A549 (cell line): Measurements from ENCODE around the gene CCDC60. TPM values are rescaled to one million over a fixed set of nuclear protein-coding genes. Genes with fewer than 3 reads are reported as not detected.

Experiments used
- ATAC-seq, 2 experiments: fragments of 200-7000 bp in 1 of 2; fragments of >200 bp in 1 of 2; cut with Nextera tagmentation in 1 of 2; cut with Tn5 transposase in 1 of 2; 3 replicates each; pipeline versions ENCODE4 v1.8.0 to v1.9.1; 2018 to 2020; ENCODE audit warnings: mild to moderate bottlenecking in 1 of 2, moderate library complexity in 1 of 2
- CTCF ChIA-PET: fragments of 300-600 bp; sonication (Branson Sonifier 250); formaldehyde crosslinking; extraction: SDS; loops from one replicate; lab custom pipeline; 2021; ENCODE audit warnings: antibody characterized with exemption, inconsistent platforms; lab: Yijun Ruan, JAX
- POLR2A ChIA-PET: fragments of 350-600 bp; formaldehyde crosslinking; extraction: SDS; loops from one replicate; lab custom pipeline; 2021; ENCODE audit warnings: antibody characterized with exemption, inconsistent platforms; lab: Yijun Ruan, JAX
- DNase-seq, 2 experiments: peaks; one replicate each; pipeline versions ENCODE4 v3.0.0 to v3.0.0-alpha.2; 2011 to 2016; ENCODE audit warnings: low read depth in 1 of 2, low spot score in 1 of 2
- FAIRE-seq: peaks from 2 replicates; lab custom pipeline; 2011; peaks lifted over from hg19 to GRCh38; lab: Jason Lieb, UNC
- H3K27ac ChIP-seq, 2 experiments: fragments of >200 bp; sonication (Bioruptor Twin); formaldehyde crosslinking; 3 replicates each; pipeline ENCODE4 v1.5.1; 2016 to 2017
- H3K4me1 ChIP-seq: fragments of >200 bp; sonication (Bioruptor Twin); formaldehyde crosslinking; 3 replicates; pipeline ENCODE4 v1.6.1; 2016
- H3K4me2 ChIP-seq: fragments of >200 bp; sonication (Bioruptor Twin); formaldehyde crosslinking; 3 replicates; pipeline ENCODE4 v1.6.1; 2016
- H3K4me3 ChIP-seq: fragments of >200 bp; sonication (Bioruptor Twin); formaldehyde crosslinking; 3 replicates; pipeline ENCODE4 v1.5.1; 2016
- H3K9me3 ChIP-seq: fragments of >200 bp; sonication (Bioruptor Twin); formaldehyde crosslinking; 3 replicates; pipeline ENCODE4 v1.6.1; 2016
- ATOH8 ChIP-seq: fragments of 250-450 bp; sonication (Bioruptor Pico); IDR thresholded peaks from 2 replicates; pipeline ENCODE4 v1.5.0; 2020; ENCODE audit warnings: low read depth, mild to moderate bottlenecking, moderate library complexity
- CBX2 ChIP-seq: fragments of 200-600 bp; sonication (generic); IDR thresholded peaks from 2 replicates; pipeline ENCODE4 v1.6.1; 2016; ENCODE audit warnings: low read depth, mild to moderate bottlenecking, borderline replicate concordance
- CBX8 ChIP-seq: fragments of 200-600 bp; sonication (generic); IDR thresholded peaks from 2 replicates; pipeline ENCODE4 v1.6.1; 2016
- EHMT2 ChIP-seq: fragments of 200-600 bp; sonication (generic); IDR thresholded peaks from 2 replicates; pipeline ENCODE4 v1.6.1; 2016; ENCODE audit warnings: antibody characterized with exemption, low read depth, mild to moderate bottlenecking, moderate library complexity
- FOSB ChIP-seq: fragments of 250-450 bp; sonication (Bioruptor Pico); IDR thresholded peaks from 2 replicates; pipeline ENCODE4 v1.5.0; 2020; ENCODE audit warnings: mild to moderate bottlenecking, moderate library complexity
- HOXB13 ChIP-seq: fragments of 250-450 bp; sonication (Bioruptor Pico); IDR thresholded peaks from 2 replicates; pipeline ENCODE4 v1.5.0; 2020; ENCODE audit warnings: low read depth, mild to moderate bottlenecking, moderate library complexity
- RAD21 ChIP-seq, 2 experiments: fragments of >200 bp in 1 of 2; sonication (Bioruptor Twin) in 1 of 2; formaldehyde crosslinking in 1 of 2; IDR thresholded peaks in 1 of 2; conservative IDR thresholded peaks in 1 of 2; 2 replicates in 1 of 2; 3 replicates in 1 of 2; pipeline ENCODE4 v1.6.1; 2012 to 2018; ENCODE audit warnings: inconsistent platforms in 1 of 2
- SMC3 ChIP-seq: fragments of >200 bp; sonication (Bioruptor Twin); formaldehyde crosslinking; IDR thresholded peaks from 3 replicates; pipeline ENCODE4 v1.6.1; 2018; ENCODE audit warnings: inconsistent platforms
- SREBF2 ChIP-seq: fragments of 450-650 bp; IDR thresholded peaks from 2 replicates; pipeline ENCODE4 v1.6.1; 2014; ENCODE audit warnings: mild to moderate bottlenecking, moderate library complexity
- TFCP2L1 ChIP-seq: fragments of 250-450 bp; sonication (Bioruptor Pico); IDR thresholded peaks from 2 replicates; pipeline ENCODE4 v1.5.0; 2021; ENCODE audit warnings: mild to moderate bottlenecking
- ZFP36 ChIP-seq: fragments of 450-650 bp; IDR thresholded peaks from 2 replicates; pipeline ENCODE4 v1.6.1; 2014; ENCODE audit warnings: borderline replicate concordance; ENCODE audit not compliant: partially characterized antibody
- ZNF302 ChIP-seq: fragments of 250-450 bp; sonication (Bioruptor Pico); IDR thresholded peaks from 2 replicates; pipeline ENCODE4 v1.9.0; 2021; ENCODE audit warnings: inconsistent platforms, mild to moderate bottlenecking, moderate library complexity
- WGBS: methylation state at CpG from one replicate; pipeline ENCODE4 v1.1.6; 2017; ENCODE audit errors: missing lambda C conversion rate; 5-methylcytosine and 5-hydroxymethylcytosine counted together
- polyA plus RNA-seq, 4 experiments: library from polyadenylated mRNA; depleted of rRNA in 3 of 4; stranded (reverse); fragments of >200 nt; fragmentation: RNase III in 1 of 4; extraction: RNeasy Plus Mini Kit Qiagen cat#74134 plus additional on column Dnase treatment in 1 of 4; gene quantifications; 2 replicates in 3 of 4; 3 replicates in 1 of 4; pipeline ENCODE4 v1.2.3, GENCODE V29; 2011 to 2017
- TF ChIP-seq, protein P1 (sequence below): fragments of >200 bp; sonication (Bioruptor Twin); formaldehyde crosslinking; IDR thresholded peaks from 3 replicates; pipeline ENCODE4 v1.6.1; 2016
- TF ChIP-seq, protein P2 (sequence below): fragments of 200-600 bp; sonication (generic); IDR thresholded peaks from 2 replicates; pipeline ENCODE4 v1.6.1; 2016; ENCODE audit warnings: antibody characterized with exemption, mild to moderate bottlenecking, moderate library complexity

Gene CCDC60
- polyA plus RNA-seq, 2 of the 4 experiments (the other 2 are of a cell fraction): 0.09 TPM; not detected in 1

GRCh38 chr12:119574255-119574654 is 239.7 kb downstream of the CCDC60 start:
- ChIA-PET CTCF (no interaction called here), POLR2A (no interaction called here)
- ATAC-seq (no peak), FAIRE-seq (no peak), DNase-seq (no peak)
- Histone ChIP-seq H3K4me1 (no peaks in the 10 kb centered on the region), H3K9me3 (no peaks in the 10 kb centered on the region), H3K4me2 (no peak overlapping the region), H3K27ac (no peak overlapping the region), H3K4me3 (no peak overlapping the region)
- WGBS: 7% methylated on average over 1 of the region's 1 CpG
- TF ChIP-seq ZNF302 (CRISPR knock-in tag): no peak

- Histone ChIP-seq H3K4me3 (no peak overlapping the region), H3K4me2 (no peak overlapping the region), H3K27ac (no peak overlapping the region), H3K9me3 (no peaks in the 10 kb centered on the region), H3K4me1 (no peaks in the 10 kb centered on the region)
- ChIA-PET CTCF (no interaction called here), POLR2A (no interaction called here)
- DNase-seq (no peak), ATAC-seq (no peak), FAIRE-seq (no peak)
- WGBS: 22% methylated on average over 8 of the region's 8 CpGs
- TF ChIP-seq HOXB13 (CRISPR knock-in tag): no peak
- TF ChIP-seq, protein P1, sequence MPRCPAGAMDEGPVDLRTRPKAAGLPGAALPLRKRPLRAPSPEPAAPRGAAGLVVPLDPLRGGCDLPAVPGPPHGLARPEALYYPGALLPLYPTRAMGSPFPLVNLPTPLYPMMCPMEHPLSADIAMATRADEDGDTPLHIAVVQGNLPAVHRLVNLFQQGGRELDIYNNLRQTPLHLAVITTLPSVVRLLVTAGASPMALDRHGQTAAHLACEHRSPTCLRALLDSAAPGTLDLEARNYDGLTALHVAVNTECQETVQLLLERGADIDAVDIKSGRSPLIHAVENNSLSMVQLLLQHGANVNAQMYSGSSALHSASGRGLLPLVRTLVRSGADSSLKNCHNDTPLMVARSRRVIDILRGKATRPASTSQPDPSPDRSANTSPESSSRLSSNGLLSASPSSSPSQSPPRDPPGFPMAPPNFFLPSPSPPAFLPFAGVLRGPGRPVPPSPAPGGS: no peak
- no peak for TF ChIP-seq ZFP36
Measured at GRCh38 chr12:119576118-119576810, 241.7 kb downstream of the CCDC60 start.

DNA sequence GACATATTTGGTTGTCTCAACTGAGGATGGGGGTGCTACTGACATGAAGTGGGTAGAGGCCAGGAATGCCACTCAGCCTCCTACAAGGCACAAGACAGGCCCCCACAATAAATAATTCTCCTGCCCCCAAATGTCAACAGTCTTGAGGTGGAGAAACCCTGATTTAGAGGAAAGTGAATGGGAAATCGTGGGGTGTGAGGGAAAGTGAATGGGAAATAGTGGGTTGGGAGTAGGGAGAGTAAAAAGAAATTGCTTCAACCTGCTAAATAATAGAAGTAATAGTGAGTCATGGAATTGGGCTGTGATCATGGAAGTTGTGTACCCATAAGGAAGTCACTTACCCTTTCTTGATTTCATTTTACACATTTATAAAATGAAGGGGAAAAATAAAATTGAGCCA is 242.4 kb downstream of the CCDC60 start:
- no peak for DNase-seq
- H3K9me3 ChIP-seq: no peaks in the 10 kb centered on the region
- H3K27ac ChIP-seq: no peak overlapping the region
- ATAC-seq: no peak
- POLR2A ChIA-PET: no interaction called here
- CTCF ChIA-PET: no interaction called here
- H3K4me1 ChIP-seq: no peaks in the 10 kb centered on the region
- no peak overlapping the region for H3K4me3 ChIP-seq
- no peak for TF ChIP-seq CBX8
- TF ChIP-seq SMC3: no peak
- TF ChIP-seq EHMT2: no peak
- TF ChIP-seq, protein P2, sequence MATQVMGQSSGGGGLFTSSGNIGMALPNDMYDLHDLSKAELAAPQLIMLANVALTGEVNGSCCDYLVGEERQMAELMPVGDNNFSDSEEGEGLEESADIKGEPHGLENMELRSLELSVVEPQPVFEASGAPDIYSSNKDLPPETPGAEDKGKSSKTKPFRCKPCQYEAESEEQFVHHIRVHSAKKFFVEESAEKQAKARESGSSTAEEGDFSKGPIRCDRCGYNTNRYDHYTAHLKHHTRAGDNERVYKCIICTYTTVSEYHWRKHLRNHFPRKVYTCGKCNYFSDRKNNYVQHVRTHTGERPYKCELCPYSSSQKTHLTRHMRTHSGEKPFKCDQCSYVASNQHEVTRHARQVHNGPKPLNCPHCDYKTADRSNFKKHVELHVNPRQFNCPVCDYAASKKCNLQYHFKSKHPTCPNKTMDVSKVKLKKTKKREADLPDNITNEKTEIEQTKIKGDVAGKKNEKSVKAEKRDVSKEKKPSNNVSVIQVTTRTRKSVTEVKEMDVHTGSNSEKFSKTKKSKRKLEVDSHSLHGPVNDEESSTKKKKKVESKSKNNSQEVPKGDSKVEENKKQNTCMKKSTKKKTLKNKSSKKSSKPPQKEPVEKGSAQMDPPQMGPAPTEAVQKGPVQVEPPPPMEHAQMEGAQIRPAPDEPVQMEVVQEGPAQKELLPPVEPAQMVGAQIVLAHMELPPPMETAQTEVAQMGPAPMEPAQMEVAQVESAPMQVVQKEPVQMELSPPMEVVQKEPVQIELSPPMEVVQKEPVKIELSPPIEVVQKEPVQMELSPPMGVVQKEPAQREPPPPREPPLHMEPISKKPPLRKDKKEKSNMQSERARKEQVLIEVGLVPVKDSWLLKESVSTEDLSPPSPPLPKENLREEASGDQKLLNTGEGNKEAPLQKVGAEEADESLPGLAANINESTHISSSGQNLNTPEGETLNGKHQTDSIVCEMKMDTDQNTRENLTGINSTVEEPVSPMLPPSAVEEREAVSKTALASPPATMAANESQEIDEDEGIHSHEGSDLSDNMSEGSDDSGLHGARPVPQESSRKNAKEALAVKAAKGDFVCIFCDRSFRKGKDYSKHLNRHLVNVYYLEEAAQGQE: no peak
- no peak for TF ChIP-seq RAD21 (conservative IDR thresholded peaks at IDR 0.05 in 1 of 2, IDR thresholded peaks at IDR 0.05 in 1 of 2)
- TF ChIP-seq FOSB (CRISPR knock-in tag): no peak
- no peak for TF ChIP-seq ATOH8 (CRISPR knock-in tag)
- no peak for TF ChIP-seq TFCP2L1
- TF ChIP-seq SREBF2: no peak
- TF ChIP-seq CBX2: no peak
- FAIRE-seq: no peak
- 2% methylated on average over 1 of the region's 1 CpG for WGBS
- H3K4me2 ChIP-seq: no peak overlapping the region
